ENCODE measurements around the gene NSDHL.
"Not testable (repeated sequence)": the region's sequence is repeated elsewhere in the genome, so short reads cannot be mapped to it uniquely, and the experiment has no call there.

NSDHL gene

GRCh38 chrX:152893980-152894610 lies 63.2 kb downstream of the NSDHL start:
- no peak for DNase-seq (ENCODE audit: low read depth in 2 of 2, low spot score in 1 of 2)

- DNase-seq (ENCODE audit: low read depth in 2 of 2, low spot score in 1 of 2) = no peak
Measured at GRCh38 chrX:152895121-152895520, 64.3 kb downstream of the NSDHL start.

- DNase-seq (ENCODE audit: low read depth in 2 of 2, low spot score in 1 of 2) = no peak
Measured at GRCh38 chrX:152895724-152896420, 65.0 kb downstream of the NSDHL start.

- DNase-seq (ENCODE audit: low read depth in 2 of 2, low spot score in 1 of 2) = no peak
Measured at GRCh38 chrX:152896450-152896849, 65.6 kb downstream of the NSDHL start.

GRCh38 chrX:152897222-152898131 lies 66.6 kb downstream of the NSDHL start, which contains the start of gene ZNF185:
Gene ZNF185 (plus strand): TSS chrX:152898067. CDS start chrX:152914490, 16,423 bp downstream.
- DNase-seq (ENCODE audit: low read depth in 2 of 2, low spot score in 1 of 2) = no peak

GRCh38 chrX:152898442-152898841 lies 67.6 kb downstream of the NSDHL start:
- DNase-seq (ENCODE audit: low read depth in 2 of 2, low spot score in 1 of 2) = no peak

GRCh38 chrX:152899111-152899873 lies 68.4 kb downstream of the NSDHL start:
- DNase-seq (ENCODE audit: low read depth in 2 of 2, low spot score in 1 of 2) = no peak

GRCh38 chrX:152899874-152900719 lies 69.2 kb downstream of the NSDHL start:
- no peak for DNase-seq (ENCODE audit: low read depth in 2 of 2, low spot score in 1 of 2)

- no peak for DNase-seq (ENCODE audit: low read depth in 2 of 2, low spot score in 1 of 2)
Measured at GRCh38 chrX:152900937-152901445, 70.1 kb downstream of the NSDHL start.

- DNase-seq (ENCODE audit: low read depth in 2 of 2, low spot score in 1 of 2) = no peak
Measured at GRCh38 chrX:152901816-152902501, 71.1 kb downstream of the NSDHL start.

GRCh38 chrX:152902502-152902820 lies 71.6 kb downstream of the NSDHL start:
- DNase-seq (ENCODE audit: low read depth in 2 of 2, low spot score in 1 of 2) = no peak

GRCh38 chrX:152903589-152903988 lies 72.7 kb downstream of the NSDHL start:
- no peak for DNase-seq (ENCODE audit: low read depth in 2 of 2, low spot score in 1 of 2)

GRCh38 chrX:152904151-152905080 lies 73.6 kb downstream of the NSDHL start:
- DNase-seq (ENCODE audit: low read depth in 2 of 2, low spot score in 1 of 2) = no peak

- DNase-seq (ENCODE audit: low read depth in 2 of 2, low spot score in 1 of 2) = no peak
Measured at GRCh38 chrX:152905081-152905420, 74.2 kb downstream of the NSDHL start.

GRCh38 chrX:152907084-152907651 lies 76.3 kb downstream of the NSDHL start:
- DNase-seq (ENCODE audit: low read depth in 2 of 2, low spot score in 1 of 2) = no peak

GRCh38 chrX:152908486-152908885 lies 77.6 kb downstream of the NSDHL start:
- DNase-seq (ENCODE audit: low read depth in 2 of 2, low spot score in 1 of 2) = no peak

- not testable (repeated sequence) for DNase-seq (ENCODE audit: low read depth in 2 of 2, low spot score in 1 of 2)
Measured at GRCh38 chrX:152910018-152910417, 79.2 kb downstream of the NSDHL start.

GRCh38 chrX:152912106-152912505 lies 81.2 kb downstream of the NSDHL start:
- no peak for DNase-seq (ENCODE audit: low read depth in 2 of 2, low spot score in 1 of 2)

Data from stimulated activated CD8-positive, alpha-beta memory T cell treated with anti-CD3 and anti-CD28 coated beads, Interleukin-4, amount 100 ng/mL, for 1 hour (primary cell).